GM15510 (cell line): ENCODE data around the gene TRUB1.

Experiments
- POLR2A ChIP-seq: IDR thresholded peaks from 3 replicates; pipeline ENCODE4 v1.6.1; 2011; ENCODE audit warnings: borderline replicate concordance; ENCODE audit not compliant: insufficient read length; ENCODE audit errors: extremely low read depth

TRUB1 gene

DNA sequence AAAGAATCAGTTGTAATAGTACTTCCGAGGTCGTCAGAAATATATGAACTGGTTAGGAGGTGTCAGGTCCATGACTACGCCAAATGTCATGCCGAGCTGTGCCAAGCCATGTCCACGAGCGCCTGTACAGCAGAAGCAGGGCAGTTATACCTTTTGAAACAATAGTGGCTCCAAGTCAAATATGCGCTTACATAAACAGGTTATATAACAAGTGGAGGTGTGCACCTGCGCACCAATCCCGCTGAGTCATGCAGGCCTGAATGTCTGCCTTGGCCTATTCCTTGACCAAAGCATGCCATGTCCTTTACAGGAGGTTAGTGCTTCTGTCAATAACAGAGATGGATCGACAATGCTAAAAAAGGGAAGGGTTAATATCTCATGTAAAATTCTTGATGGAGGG is 21.3 kb upstream of the TRUB1 start:
- no peak for TF ChIP-seq POLR2A

DNA sequence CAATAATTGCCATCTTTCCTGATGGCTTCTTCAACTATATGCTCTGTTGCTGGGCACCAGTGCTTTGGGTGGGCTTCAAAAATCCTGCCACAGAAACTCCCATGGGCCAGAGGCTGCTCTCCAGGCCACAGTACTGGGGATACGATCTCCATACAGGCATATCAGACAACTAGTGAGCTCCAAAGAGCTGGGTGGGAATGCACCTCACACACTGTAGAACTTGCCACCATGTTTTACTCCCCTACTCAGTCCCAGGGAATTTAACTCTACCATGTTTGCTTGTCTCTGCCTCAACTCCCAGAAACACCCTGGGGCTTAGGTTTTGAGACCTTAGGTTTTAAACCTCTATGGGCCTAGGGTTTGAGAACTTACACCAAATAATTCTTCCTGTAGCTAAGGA is 20.5 kb upstream of the TRUB1 start:
- TF ChIP-seq POLR2A, result no peak

DNA sequence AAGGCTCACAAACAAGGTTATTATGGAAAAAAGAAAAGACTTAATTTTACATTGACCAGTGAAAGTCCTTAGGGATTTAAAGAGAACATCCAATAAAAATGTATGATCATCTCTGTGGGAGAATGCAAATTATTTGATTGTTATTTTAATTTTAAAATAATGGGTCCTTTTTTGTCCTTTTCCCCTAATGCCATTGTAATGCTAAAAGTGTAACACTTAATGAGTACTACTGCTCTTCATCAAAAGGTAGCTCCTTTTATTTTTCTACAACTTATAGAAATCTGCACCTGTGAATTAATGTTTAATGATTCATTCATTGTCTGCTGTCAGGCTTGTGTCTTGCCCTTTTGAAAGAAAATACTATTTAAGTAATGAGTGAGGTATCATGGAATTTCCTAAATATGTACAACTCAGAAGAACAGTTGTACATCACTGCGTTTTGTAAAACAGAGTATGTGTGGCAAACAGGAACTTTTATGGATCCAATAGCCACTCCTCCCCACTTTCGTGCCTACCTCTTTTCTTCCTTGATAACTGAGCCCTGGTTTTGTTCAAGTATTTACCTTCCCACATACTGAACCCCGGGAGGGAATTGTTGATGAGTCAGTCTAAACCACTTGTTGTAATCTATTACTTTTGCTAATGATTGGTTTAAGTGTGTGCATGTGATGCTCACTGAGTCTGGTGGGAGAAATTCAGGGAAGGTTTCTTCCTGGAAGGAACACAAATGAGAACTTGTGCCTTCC is 19.9 kb upstream of the TRUB1 start:
- no peak for TF ChIP-seq POLR2A

DNA sequence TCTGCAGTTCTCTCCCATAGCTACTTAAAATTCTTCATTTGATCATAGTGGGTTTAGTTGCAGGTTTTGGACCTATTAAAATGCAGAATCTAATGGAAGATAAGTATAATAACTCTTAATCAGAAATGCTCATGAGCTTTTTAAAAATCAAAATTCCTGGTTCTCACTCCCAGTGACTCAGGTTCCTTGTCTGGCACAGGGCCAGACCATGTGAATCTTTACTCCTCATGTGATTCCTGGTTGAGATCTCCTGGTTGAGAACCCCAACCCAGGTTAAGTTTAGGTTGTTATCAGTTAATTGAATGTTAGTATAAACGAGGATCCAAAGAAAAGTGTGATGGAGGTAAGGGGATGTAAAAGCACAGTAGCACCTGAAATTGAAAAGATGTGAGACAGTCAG is 17.5 kb upstream of the TRUB1 start:
- TF ChIP-seq POLR2A, result no peak

DNA sequence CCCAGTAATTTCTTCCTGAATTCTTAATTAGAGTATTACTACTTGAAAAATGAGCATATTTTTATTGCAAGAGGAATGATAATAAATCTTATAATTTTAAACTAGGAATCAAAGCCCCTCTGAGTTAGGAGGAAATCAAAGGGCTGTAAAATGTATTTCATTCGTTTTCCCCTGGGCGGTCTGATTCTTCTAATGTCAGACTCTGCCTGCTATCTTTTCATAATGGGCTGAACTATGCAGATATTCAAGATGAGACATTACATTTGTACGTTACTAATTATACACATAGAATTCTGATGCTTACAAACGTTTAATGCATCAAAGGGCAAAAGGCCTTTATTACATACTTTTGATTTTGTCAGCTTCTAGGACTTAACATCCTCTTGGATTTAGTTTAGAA is 16.0 kb upstream of the TRUB1 start:
- no peak for TF ChIP-seq POLR2A

DNA sequence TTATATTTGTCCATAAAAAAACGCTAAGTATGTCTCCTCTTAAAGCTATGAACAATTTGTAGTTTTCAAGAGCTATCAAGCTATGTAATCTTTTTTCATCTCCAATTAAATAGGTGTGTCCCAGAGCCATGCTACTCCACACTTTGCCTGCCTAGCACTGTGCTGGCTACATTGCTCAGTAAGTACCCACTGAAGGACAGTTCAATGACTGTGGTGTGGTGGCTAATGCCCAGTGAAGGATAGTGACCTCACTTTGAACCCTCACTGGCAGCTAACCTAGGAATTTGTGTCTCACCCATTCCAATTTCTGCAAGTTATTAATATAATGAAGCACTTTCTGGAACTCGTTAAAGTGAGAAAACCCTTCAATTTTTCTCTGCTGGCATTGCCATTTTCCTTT is 14.4 kb upstream of the TRUB1 start:
- no peak for TF ChIP-seq POLR2A

DNA sequence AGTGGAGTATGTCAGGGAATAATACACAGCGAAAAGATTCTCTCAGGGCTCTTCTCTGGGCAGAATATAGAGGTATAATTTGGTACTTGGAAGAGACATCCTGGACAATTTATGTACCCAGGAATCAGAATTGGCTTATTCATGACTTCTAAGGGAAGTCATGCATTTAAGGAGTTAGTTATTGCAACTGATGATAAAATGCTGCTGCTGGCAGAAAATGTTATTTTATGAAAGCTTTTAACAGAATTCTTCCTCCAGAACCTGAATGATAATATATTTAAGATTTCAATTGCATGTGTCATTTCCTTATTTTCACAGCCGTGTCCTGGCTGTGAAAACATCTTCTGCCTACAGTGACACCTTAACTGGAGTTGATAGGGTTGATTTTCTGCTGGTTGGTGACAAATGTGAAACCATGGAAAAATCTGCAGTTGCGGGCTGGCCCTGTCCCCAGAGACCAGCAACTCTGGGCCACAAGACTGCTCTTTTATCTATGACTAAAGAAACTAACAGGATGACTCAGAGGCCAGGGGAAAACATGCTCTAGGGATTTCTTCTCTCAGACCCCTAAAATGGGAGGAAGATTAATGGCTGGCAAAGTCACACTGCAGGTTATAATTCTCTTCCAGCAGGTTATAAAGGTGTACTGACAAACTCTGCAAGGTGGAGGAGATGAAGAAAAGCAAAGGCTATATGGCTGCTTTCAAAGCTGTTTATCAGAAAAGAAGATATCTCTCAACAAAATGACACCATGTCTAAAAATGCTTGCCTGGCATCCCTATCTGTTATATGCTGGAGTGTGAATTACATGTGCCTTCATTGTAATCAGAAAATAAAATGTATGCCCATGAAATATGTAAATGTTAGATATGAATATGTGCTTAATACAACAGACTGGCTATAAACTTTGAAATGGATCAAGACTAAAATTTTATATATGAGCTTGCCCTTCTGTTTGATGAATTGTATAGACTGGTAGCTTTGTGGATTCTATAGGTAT is 12.1 kb upstream of the TRUB1 start:
- TF ChIP-seq POLR2A, result no peak

DNA sequence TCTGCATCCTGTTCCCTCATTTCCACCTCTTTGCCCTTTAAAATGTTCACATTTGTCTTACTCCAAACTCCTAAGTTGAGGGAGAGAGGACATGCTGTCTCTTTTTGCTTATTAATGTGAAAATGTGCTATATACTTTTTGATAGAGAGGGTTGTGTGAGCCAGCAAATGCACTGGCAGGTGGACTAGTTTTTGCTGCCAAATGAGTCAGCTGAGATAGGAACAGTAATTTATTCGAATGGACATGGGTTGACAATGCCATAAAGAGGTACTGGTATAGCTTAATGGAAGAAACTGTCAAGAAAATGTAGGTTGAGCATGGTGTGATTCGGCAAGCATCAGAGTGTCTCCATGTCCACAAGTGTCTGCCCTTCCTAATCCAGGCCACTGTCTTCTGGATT is 9.2 kb upstream of the TRUB1 start:
- TF ChIP-seq POLR2A, result no peak

DNA sequence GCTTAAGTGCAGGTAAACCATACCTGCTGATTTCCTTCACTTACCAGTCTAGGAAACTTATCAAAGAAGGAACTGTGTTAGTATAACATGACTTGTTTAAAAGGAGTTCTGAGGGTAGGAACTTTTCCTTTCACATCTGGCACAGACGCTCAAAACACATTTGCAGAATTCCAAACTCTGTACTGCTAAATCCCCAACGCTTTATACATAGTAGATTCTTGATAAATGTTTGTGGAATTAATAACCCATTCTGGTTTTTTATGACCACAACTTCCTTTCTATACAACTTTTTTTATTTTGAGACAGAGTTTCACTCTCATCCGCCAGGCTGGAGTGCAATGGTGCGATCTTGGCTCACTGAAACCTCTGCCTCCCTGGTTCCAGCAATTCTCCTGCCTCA is 7.7 kb upstream of the TRUB1 start:
- TF ChIP-seq POLR2A, result no peak

DNA sequence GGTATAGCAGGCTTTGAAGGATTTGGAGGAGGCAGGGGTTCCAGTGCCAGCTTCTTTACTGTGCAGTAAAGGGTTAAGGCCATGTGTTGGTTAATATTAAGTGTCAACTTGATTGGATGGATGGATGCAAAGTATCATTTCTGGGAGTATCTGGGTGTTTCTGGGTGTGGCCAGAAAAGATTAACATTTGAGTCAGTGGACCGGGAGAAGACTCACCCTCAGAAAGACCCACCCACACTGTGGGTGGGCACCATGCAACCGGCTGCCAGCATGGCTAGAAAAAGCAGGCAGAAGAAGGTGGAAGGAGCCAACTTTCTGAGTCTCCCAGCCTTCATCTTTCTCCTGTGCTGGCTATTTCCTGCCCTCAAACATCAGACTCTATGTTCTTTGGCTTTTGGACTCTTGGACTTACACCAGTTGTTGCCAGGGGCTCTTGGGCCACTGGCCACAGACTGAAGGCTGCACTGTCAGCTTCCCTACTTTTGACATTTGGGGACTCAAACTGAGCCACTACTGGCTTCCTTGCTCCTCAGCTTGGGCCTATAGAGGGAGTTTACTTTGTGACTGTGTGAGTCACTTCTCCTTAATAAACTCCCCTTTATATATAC is 6.8 kb upstream of the TRUB1 start:
- TF ChIP-seq POLR2A, result no peak

DNA sequence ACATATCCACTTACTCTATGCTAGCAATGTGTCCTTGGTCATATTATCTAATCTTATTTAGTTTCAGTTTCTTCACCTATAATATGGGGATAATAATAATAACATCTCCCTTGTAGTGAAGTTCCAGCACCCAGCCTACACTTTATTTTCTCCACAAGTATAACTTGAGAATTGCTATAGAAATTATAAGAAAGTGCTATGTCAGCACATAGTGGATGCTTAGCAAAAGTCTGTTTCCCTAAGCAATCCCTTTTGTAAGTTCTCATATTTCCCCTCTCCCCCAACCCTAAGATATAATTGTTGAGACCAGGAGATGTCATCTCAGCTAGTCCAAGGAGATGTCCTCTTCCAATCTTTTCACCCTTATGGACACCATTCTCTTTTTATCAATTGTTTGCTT is 5.8 kb upstream of the TRUB1 start:
- no peak for TF ChIP-seq POLR2A

DNA sequence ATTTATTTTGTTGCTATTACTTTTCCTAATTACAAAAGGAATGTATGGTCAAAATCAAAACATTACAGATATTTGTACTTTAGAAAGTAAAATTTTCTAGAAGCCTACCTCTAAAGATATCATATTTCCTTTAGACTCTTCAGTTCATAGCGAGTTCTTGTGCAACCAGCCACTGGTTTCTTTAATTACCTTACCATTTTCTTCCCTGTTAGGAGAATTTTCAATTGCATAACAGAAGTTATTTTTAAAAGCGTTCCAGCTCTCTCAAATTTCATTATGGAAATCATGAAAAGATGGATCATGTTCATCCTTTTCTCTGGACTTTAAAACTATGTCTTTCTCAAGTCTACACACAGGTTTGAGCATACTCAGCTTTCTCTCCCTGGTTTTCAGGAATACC is 5.0 kb upstream of the TRUB1 start:
- TF ChIP-seq POLR2A, result no peak

DNA sequence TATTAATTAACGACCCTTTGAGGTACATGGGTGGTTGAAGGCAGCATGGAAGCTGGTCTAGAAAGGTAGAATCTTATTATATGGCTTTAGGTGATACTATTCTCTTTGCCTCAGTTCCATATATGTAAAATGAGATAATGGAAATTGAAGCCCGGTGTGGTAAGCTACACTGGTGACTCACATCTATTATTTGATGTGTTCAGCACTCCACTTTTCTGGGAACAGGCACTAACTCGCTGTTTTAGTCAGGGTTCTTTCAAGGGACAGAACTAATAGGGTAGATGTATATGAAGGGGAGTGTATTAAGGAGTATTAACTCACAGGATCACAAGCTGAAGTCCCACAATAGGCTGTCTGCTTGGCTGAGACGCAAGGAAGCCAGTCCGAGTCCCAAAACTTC is 4.4 kb upstream of the TRUB1 start:
- TF ChIP-seq POLR2A, result no peak

DNA sequence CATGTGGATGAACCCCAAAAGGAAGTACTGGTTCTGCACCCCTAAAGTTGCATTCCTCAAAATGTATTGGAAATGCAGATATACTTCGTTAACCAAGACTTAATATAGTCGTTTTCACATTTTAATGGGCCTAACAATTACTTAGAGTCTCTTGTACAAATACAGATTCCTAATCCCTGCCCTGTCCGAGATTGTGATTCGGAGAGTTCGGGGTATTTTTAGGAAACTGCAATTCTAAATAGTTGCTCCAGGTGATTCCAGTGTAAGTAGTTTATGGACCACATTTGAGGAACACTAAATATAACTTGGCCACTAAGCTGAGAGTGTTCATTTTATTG is 830 bp downstream of the TRUB1 start:
- no peak for TF ChIP-seq POLR2A

DNA sequence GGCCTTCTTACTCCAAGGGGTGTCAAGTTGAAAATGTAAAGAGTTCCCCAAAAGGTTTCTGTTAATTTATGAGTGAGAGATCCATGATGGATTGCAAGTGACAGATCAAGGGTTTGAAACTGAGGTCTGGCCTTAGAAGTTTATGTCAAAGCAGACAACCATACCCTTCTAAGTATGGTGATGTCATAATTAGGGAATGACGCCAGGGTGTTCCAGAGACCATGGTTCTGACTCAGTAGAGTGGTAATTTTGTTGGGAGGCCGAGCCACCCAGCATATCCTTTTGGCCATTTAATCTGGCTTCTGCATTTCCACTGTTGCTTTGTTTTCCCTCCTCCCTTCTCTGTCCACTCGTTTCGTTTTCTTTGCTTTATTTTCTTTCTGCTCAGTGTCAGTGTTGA is 2.7 kb downstream of the TRUB1 start:
- no peak for TF ChIP-seq POLR2A
